HEK293T (cell line): Measurements from ENCODE around the gene CACNG8.
A peak's percentile ranks its signal among the peaks of the same experiment; 100 is the strongest.

Source experiments
- CTCF ChIA-PET: fragments of 350-600 bp; formaldehyde crosslinking; extraction: SDS; loops from one replicate; lab custom pipeline; 2021; ENCODE audit warnings: antibody characterized with exemption, inconsistent platforms; lab: Yijun Ruan, JAX
- POLR2A ChIA-PET: fragments of 350-600 bp; formaldehyde crosslinking; extraction: SDS; loops from one replicate; lab custom pipeline; 2020; ENCODE audit warnings: antibody characterized with exemption, inconsistent platforms; lab: Yijun Ruan, JAX
- DNase-seq: peaks from one replicate; pipeline ENCODE4 v3.0.0; 2012; ENCODE audit warnings: mixed read lengths; ENCODE audit errors: extremely low spot score
- ARNT ChIP-seq: fragments of 450-650 bp; IDR thresholded peaks from 2 replicates; pipeline ENCODE4 v1.6.1; 2017; ENCODE audit warnings: mild to moderate bottlenecking
- BHLHE40 ChIP-seq: fragments of 450-650 bp; IDR thresholded peaks from 2 replicates; pipeline ENCODE4 v1.6.1; 2016; ENCODE audit warnings: mild to moderate bottlenecking, moderate library complexity, borderline replicate concordance
- CTBP1 ChIP-seq: fragments of 450-650 bp; IDR thresholded peaks from 2 replicates; pipeline ENCODE4 v1.6.1; 2016; ENCODE audit warnings: borderline replicate concordance
- ELF4 ChIP-seq: fragments of 450-650 bp; IDR thresholded peaks from 2 replicates; pipeline ENCODE4 v1.6.1; 2017; ENCODE audit warnings: antibody characterized with exemption
- FOXA1 ChIP-seq: fragments of 450-650 bp; IDR thresholded peaks from 2 replicates; pipeline ENCODE4 v1.6.1; 2016; ENCODE audit warnings: mild to moderate bottlenecking
- FOXK2 ChIP-seq: fragments of 450-650 bp; IDR thresholded peaks from 2 replicates; pipeline ENCODE4 v1.6.1; 2016; ENCODE audit warnings: mild to moderate bottlenecking
- FOXM1 ChIP-seq: fragments of 450-650 bp; IDR thresholded peaks from 2 replicates; pipeline ENCODE4 v1.6.1; 2017; ENCODE audit warnings: mild to moderate bottlenecking, borderline replicate concordance
- HDGF ChIP-seq: fragments of 450-650 bp; IDR thresholded peaks from 2 replicates; pipeline ENCODE4 v1.6.1; 2017; ENCODE audit warnings: antibody characterized with exemption, borderline replicate concordance
- L3MBTL2 ChIP-seq: fragments of 450-650 bp; conservative IDR thresholded peaks from 2 replicates; pipeline ENCODE4 v1.6.1; 2016; ENCODE audit warnings: mild to moderate bottlenecking
- LEF1 ChIP-seq: fragments of 450-650 bp; IDR thresholded peaks from 2 replicates; pipeline ENCODE4 v1.6.1; 2017; ENCODE audit warnings: mild to moderate bottlenecking, borderline replicate concordance
- NFRKB ChIP-seq: fragments of 450-650 bp; IDR thresholded peaks from 2 replicates; pipeline ENCODE4 v1.6.1; 2016; ENCODE audit warnings: mild to moderate bottlenecking, moderate library complexity
- PKNOX1 ChIP-seq: fragments of 450-650 bp; IDR thresholded peaks from 2 replicates; pipeline ENCODE4 v1.6.1; 2016
- SP1 ChIP-seq: fragments of 450-650 bp; IDR thresholded peaks from 2 replicates; pipeline ENCODE4 v1.6.1; 2017
- SUZ12 ChIP-seq: fragments of 450-650 bp; IDR thresholded peaks from 2 replicates; pipeline ENCODE4 v1.6.1; 2016; ENCODE audit warnings: mild to moderate bottlenecking
- TARDBP ChIP-seq: fragments of 450-650 bp; IDR thresholded peaks from 2 replicates; pipeline ENCODE4 v1.6.1; 2016
- ZNF384 ChIP-seq: fragments of 450-650 bp; IDR thresholded peaks from 2 replicates; pipeline ENCODE4 v1.6.1; 2016

Gene CACNG8

GRCh38 chr19:53980539-53981375 is 18.0 kb downstream of the CACNG8 start:
- CTCF ChIA-PET, result interaction anchor here (0.9 to 1.2 kb wide), 3 partner anchors 33 to 188 kb away, joined by 3 to 8 read pairs (median 3); no protein-coding TSS in a partner anchor
- POLR2A ChIA-PET, result interaction anchor here (0.6 to 2.0 kb wide), 29 partner anchors 9 to 170 kb away, joined by 3 to 21 read pairs (median 4); partner anchors contain the start of genes CACNG6, MYADM, PRPF31 and TFPT
- peak; percentile 67 for DNase-seq
- no peak for TF ChIP-seq SUZ12

GRCh38 chr19:53981376-53981951 is 18.7 kb downstream of the CACNG8 start:
- CTCF ChIA-PET, result interaction anchor here (0.6 to 1.2 kb wide), 2 partner anchors 26 to 42 kb away, joined by 3 to 8 read pairs; no protein-coding TSS in a partner anchor
- no peak for TF ChIP-seq ELF4
- TF ChIP-seq SUZ12, result no peak
- TF ChIP-seq NFRKB, result no peak
- no peak for TF ChIP-seq ARNT
- TF ChIP-seq FOXA1, result no peak
- no peak for TF ChIP-seq HDGF
- TF ChIP-seq LEF1, result no peak
- no peak for TF ChIP-seq BHLHE40
- TF ChIP-seq FOXM1, result no peak
- TF ChIP-seq PKNOX1, result no peak
- TF ChIP-seq CTBP1, result no peak
- no peak for TF ChIP-seq L3MBTL2
- no peak for TF ChIP-seq FOXK2
- no peak for TF ChIP-seq TARDBP
- no peak for TF ChIP-seq SP1
- no peak for DNase-seq
- POLR2A ChIA-PET, result interaction anchor here (1.8 to 2.0 kb wide), 2 partner anchors 11 to 42 kb away, joined by 18 to 21 read pairs; partner anchors contain the start of gene CACNG6

GRCh38 chr19:53982001-53982451 is 19.3 kb downstream of the CACNG8 start:
- TF ChIP-seq ELF4, result no peak
- TF ChIP-seq FOXK2, result no peak
- no peak for TF ChIP-seq ARNT
- no peak for TF ChIP-seq FOXM1
- TF ChIP-seq SUZ12, result no peak
- no peak for TF ChIP-seq NFRKB
- TF ChIP-seq TARDBP, result no peak
- TF ChIP-seq LEF1, result no peak
- no peak for TF ChIP-seq SP1
- no peak for TF ChIP-seq BHLHE40
- TF ChIP-seq HDGF, result no peak
- no peak for TF ChIP-seq ZNF384
- TF ChIP-seq FOXA1, result no peak
- no peak for TF ChIP-seq CTBP1
- no peak for TF ChIP-seq L3MBTL2
- TF ChIP-seq PKNOX1, result no peak
- ChIA-PET CTCF (no interaction called here), POLR2A (no interaction called here)
- DNase-seq, result no peak

- CTCF ChIA-PET, result no interaction called here
- no peak for DNase-seq
- POLR2A ChIA-PET, result no interaction called here
Measured at GRCh38 chr19:53982611-53983010, 19.9 kb downstream of the CACNG8 start.

GRCh38 chr19:53983457-53984289 is 20.9 kb downstream of the CACNG8 start:
- ChIA-PET POLR2A (no interaction called here), CTCF (interaction anchor here (0.6 kb wide), 2 partner anchors 19 to 26 kb away, joined by 3 to 4 read pairs; no protein-coding TSS in a partner anchor)
- no peak for TF ChIP-seq NFRKB
- no peak for TF ChIP-seq TARDBP
- TF ChIP-seq FOXA1, result no peak
- no peak for TF ChIP-seq LEF1
- no peak for TF ChIP-seq L3MBTL2
- no peak for TF ChIP-seq HDGF
- TF ChIP-seq FOXM1, result no peak
- TF ChIP-seq SP1, result no peak
- TF ChIP-seq CTBP1, result no peak
- no peak for TF ChIP-seq ARNT
- TF ChIP-seq PKNOX1, result no peak
- no peak for TF ChIP-seq ZNF384
- TF ChIP-seq FOXK2, result no peak
- TF ChIP-seq SUZ12, result no peak
- no peak for DNase-seq

More at GRCh38 chr19:53982611-53983010, 19.9 kb downstream of the CACNG8 start:
- TF ChIP-seq FOXA1 (no peak), CTBP1 (no peak), SUZ12 (no peak)
